DMS114 treated with DMSO at 0.1 percent for 48 hours (cell line): ENCODE measurements around the gene PPOX.

Source experiments
- DNase-seq: peaks from one replicate; lab custom pipeline; 2025; ENCODE audit not compliant: unreplicated experiment; lab: John Stamatoyannopoulos, UW

The PPOX gene

DNA sequence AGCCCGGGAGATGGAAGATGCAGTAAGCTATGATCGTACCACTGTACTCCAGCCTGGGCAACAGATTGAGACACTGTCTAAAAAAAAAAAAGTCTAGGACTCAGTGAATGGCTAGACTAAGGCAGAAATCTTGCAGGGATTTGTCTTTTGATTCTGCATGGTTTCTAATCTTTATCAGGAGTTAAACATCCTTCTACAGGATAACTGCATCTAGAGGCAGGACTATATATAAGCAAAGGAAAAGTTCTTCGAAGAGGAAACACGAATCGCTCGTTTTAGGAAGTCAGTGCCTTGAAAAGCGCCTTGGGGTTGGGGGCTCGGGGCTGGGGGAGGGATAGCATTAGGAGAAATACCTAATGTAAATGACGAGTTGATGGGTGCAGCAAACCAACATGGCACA lies 13.1 kb upstream of the PPOX start:
- no peak for DNase-seq

DNA sequence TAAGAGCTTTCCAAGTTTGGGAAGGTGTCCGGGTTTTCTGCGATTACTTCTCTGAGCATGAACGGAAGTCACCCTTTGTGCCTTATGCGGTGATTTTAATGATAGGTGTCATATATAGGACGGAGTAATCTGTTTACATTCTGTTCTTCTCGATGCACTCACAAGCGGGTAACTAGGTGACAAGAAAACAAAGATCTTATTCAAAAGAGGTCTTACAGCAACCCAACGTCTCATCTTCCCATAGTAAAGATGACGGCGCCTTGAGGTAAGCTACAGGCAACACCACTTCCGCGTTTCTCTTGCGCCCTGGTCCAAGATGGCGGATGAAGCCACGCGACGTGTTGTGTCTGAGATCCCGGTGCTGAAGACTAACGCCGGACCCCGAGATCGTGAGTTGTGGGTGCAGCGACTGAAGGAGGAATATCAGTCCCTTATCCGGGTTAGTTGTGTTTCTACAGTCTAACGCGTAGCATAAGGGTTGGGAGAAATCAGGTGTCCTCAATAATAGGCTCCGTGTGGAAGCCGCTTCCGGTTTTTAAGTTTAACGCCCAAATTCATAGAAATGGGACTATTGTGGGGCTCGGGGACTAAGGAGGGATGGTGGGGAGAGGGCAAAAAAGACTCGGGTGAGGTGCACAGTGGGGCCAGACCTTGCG lies 12.4 kb upstream of the PPOX start, which contains the start of gene UFC1:
Gene UFC1, plus strand, starts transcription at position 297 of the 656 bp plus-strand sequence. Its CDS starts 20 bp downstream, at position 317.
- DNase-seq: peak; percentile 98

DNA sequence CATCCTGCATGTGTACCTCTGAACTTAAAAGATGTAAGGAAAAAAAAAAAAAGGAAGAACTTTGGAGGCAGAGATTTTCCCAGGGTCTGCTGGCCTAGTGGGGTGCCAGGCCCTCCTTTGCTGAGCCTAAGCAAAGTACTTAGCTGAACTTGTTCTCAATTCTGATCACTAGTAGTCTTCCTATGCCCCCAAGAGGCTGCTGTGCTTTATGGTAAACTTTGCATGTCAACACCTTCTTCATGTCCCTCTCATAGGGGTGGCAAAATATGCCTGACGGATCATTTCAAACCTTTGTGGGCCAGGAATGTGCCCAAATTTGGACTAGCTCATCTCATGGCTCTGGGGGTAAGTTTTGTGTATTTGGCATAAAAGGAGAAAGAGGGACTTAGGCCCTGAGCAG lies 8.4 kb upstream of the PPOX start:
- DNase-seq: peak; percentile 34

- DNase-seq: no peak
Measured at GRCh38 chr1:161158316-161159010, 7.8 kb upstream of the PPOX start.

DNA sequence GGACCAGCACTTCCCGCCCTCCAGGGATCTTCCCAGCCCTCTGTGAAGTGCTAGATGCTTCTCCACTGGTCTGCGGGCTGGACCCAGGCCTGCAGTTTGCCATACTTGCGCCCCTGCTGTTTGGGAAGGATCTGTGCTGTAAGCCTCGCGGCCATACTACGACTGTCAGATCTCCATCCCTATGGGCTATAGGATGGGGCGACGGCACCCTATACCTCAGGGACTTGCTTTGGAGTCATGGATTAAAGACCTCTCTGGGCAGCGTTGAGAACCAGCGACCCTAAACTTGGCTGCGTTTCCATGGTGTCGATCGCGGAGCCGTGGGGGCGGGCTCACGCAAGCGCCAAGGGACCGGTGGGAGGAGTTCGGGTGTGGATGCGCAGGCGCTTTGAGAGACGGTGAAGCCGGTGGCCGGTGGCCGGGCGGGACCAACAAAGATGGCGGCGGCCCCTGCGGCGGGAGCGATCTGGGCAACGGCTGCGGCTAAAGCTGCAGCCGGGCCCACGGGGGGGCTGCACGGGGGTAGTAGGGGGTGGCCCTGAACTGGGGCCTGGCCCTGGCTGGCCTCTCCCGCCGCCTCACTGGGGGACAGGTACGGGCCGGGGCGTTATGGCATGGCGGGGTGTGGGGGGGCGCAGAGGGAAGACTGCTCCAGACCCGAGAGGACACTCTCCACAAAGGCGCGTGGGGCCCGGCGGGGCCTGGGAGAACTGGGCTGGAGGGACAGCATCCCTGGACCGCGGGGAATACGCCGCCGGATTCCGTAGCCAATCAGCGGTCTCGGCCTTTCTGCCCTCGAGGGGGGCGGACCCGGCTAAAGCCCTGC lies 6.9 kb upstream of the PPOX start, which contains the start of gene USP21:
Gene USP21, plus strand, starts transcription at position 414 of the 826 bp plus-strand sequence. CDS start 1,141 bp downstream, outside the sequence.
- peak; percentile 94 for DNase-seq

DNA sequence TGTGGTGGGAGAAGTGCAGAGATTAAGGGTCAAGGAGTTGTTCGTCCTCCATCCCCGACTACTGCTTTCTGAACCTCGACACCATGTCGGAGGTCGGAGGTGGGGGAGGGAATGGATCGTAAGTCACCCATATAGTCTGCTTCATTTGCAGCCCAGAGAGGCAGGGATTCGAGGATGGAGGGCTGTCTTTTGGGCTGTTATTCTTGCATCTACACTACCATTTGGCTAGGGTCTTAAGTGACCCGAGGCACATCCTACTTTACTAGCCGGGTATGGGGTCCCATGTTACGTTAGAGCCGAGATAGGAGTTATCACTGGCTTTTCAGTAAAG lies 6.3 kb upstream of the PPOX start:
- no peak for DNase-seq

DNA sequence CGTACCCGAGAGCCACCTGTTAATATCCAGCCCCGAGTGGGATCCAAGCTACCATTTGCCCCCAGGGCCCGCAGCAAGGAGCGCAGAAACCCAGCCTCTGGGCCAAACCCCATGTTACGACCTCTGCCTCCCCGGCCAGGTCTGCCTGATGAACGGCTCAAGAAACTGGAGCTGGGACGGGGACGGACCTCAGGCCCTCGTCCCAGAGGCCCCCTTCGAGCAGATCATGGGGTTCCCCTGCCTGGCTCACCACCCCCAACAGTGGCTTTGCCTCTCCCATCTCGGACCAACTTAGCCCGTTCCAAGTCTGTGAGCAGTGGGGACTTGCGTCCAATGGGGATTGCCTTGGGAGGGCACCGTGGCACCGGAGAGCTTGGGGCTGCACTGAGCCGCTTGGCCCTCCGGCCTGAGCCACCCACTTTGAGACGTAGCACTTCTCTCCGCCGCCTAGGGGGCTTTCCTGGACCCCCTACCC lies 5.5 kb upstream of the PPOX start:
- no peak for DNase-seq

DNA sequence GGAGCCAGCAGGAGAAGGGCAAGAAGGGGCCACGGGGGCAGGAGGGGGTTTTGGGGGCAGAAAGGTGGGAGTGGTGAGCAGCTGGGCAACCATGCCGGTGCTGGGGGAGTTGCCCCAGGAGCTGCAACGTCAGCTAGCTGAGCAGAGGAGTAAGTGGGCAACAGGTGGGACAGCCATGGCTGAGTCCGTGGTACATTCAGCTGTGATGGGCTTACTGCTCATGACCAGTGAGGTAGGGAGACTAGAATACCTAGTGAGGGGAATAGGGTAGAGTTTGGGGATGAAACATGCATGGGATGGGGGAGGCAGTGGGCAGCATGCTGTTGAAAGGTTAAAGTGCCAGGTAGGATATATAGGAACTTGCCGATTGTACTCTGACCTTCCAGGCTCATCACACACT lies 4.6 kb upstream of the PPOX start:
- no peak for DNase-seq

DNA sequence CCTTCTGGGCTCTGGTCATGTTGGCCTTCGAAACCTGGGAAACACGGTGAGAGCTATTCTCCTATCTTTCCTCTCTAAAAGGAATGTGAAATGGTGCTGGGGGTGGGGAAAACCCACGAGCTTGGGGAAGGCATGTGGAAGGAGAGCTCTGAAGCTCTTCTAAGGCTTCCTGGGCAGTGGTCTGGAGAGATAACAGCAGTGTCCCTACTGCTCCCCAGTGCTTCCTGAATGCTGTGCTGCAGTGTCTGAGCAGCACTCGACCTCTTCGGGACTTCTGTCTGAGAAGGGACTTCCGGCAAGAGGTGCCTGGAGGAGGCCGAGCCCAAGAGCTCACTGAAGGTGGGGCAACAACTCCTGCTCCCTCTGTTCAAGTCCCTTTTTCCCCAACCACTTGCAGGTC lies 4.2 kb upstream of the PPOX start:
- DNase-seq: no peak

DNA sequence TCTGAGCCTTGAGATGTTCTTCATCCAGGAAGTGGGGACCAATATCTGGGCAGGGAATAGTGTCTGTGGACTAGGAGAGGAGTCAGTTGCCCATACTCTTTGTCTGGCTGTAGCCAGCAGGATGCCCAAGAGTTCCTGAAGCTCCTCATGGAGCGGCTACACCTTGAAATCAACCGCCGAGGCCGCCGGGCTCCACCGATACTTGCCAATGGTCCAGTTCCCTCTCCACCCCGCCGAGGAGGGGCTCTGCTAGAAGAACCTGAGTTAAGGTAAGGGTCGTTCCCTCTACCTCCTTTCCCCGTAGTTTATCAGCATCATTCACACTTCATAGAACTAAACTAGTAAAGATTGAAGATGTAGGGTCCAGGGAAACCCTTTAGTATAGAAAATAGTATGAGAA lies 3.4 kb upstream of the PPOX start:
- DNase-seq: no peak

DNA sequence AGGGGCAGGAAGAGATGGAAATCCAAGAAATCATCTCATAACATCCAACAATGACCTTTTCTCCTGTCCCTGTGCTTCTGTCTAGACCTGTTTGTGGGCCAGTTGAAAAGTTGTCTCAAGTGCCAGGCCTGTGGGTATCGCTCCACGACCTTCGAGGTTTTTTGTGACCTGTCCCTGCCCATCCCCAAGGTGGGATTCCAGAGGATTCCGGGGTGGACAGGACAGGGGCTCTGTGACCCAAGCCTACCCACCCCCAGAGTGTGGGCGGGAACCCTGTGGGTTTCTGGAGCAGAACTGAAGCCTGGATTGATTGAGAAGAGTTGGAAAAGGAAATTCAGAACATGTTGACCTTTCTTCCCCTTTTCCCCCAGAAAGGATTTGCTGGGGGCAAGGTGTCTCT lies 2.4 kb upstream of the PPOX start:
- no peak for DNase-seq

GRCh38 chr1:161164901-161165610 lies 1.2 kb upstream of the PPOX start:
- no peak for DNase-seq

GRCh38 chr1:161166669-161167548 lies 683 bp downstream of the PPOX start:
- DNase-seq: no peak

GRCh38 chr1:161168906-161169305 lies 2.7 kb downstream of the PPOX start:
- DNase-seq: no peak

DNA sequence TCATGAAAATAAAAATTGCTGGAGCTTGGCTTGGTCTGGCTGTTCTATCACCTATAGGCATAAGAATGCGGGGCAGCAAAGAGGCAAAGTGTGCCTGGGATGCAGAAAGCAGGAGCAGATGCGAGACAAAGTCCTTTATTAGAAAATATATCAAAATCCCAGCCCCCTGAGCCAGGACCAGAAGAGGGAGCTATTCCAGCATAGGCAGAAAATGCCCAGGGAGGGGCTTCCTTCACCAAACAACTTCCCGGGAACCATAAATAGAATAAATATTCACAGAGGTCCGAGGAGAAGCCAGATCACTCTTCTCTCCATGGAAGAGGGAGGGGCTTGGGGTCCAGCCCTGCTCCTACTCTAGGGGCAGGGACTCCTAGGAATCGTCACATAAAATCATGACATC lies 5.0 kb downstream of the PPOX start:
- no peak for DNase-seq

- no peak for DNase-seq
Measured at GRCh38 chr1:161171696-161172095, 5.5 kb downstream of the PPOX start.

DNA sequence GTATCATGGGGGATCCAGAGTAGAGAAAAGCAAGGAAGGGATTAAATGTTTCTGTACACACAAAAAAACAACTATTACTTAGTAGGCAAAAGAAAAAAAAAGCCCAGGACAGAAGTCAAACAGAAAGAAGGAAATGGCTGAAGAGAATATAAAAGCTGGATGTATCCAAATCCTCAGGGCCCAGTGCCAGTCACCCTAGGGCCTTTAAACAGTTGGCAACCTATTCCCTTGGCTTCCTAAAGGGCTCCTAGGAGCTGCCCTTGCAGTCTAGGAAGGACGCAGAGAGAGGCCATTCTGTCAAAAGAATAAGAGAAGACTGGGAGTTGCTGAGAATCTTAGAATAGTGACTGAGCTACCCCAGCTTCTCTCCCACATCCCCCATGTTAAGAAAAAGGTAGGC lies 6.1 kb downstream of the PPOX start:
- no peak for DNase-seq

DNA sequence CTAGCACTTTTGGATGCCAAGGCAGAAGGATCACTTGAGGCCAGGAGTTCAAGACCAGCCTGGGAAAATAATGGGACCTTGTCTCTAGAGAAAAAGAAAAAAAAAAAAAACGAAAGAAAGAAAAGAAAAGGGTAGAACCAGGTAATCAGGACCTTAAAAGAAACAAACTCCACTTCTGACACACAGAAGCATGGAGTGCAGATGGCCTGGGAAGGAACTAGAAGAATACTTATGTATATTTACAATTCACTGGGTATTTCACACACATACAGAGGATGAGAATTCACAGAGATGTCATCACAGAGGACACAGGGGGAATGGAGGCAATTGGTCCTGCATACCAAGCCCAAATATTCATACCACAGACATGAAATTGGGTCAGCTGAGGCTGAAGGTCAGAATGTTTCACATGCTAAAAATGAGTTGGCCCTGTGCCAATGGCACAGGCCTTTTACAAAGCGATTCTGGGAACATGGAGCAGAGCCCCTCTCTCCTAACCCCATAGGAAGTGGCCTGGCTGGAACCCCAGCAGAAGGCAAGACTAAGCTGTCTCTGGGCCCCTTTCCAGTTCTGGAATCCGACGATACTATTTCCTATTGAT lies 6.7 kb downstream of the PPOX start:
- DNase-seq: no peak

GRCh38 chr1:161173711-161174110 lies 7.5 kb downstream of the PPOX start:
- DNase-seq: no peak

DNA sequence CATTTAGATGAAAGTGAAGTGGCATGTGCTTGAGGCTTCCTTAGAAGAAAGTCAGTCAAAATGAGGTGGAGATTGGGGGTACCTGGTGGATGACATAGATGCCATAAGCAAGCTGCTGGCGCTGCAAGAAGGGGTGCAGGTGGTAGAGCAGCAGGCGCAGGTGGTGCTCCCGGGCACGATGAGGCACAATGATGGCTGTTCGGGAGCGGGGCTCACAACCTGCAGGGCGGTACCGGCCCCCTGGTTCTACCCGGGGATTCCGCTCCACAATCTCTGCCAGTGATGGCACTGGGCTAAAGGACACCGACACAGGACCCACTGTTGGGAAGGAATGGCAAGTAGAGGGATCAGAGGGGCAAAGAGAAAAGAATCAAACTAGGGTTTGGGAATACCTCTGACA lies 8.7 kb downstream of the PPOX start:
- DNase-seq: no peak
